D721Med (cell line): Measurements from ENCODE around the gene IL25.
"Not testable (repeated sequence)": the region's sequence is repeated elsewhere in the genome, so short reads cannot be mapped to it uniquely, and the experiment has no call there.

Experiments
- DNase-seq: peaks from one replicate; pipeline ENCODE4 v3.0.0; 2011; ENCODE audit warnings: low spot score; ENCODE audit not compliant: insufficient read length
- FAIRE-seq: peaks from 2 replicates; lab custom pipeline; 2011; peaks lifted over from hg19 to GRCh38; lab: Jason Lieb, UNC
- TF ChIP-seq, protein P1 (sequence below): IDR thresholded peaks from 2 replicates; pipeline ENCODE4 v1.5.1; 2012; ENCODE audit warnings: mild to moderate bottlenecking, control low read depth; ENCODE audit not compliant: insufficient read depth; ENCODE audit errors: missing control alignments

Gene IL25

DNA sequence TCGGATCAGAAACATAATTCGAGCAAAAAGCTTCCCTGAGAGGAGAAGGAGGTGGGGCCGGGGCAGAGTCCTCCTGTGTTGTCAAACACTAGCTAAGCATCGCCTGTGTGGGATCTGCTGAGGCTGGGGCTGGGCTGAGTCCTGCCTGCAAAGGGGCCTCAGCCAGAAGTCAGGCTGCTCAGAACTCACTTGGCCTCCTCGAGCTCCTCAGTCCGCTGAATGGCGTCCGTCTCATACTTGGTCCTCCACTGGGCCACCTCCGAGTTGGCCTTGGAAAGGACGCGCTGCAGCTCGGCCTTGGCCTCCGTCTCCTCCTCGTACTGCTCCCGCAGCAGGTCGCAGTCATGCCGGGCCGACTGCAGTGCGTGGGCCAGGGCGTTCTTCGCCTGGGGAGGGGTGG, 45.4 kb downstream of the IL25 start:
- TF ChIP-seq, protein P1, sequence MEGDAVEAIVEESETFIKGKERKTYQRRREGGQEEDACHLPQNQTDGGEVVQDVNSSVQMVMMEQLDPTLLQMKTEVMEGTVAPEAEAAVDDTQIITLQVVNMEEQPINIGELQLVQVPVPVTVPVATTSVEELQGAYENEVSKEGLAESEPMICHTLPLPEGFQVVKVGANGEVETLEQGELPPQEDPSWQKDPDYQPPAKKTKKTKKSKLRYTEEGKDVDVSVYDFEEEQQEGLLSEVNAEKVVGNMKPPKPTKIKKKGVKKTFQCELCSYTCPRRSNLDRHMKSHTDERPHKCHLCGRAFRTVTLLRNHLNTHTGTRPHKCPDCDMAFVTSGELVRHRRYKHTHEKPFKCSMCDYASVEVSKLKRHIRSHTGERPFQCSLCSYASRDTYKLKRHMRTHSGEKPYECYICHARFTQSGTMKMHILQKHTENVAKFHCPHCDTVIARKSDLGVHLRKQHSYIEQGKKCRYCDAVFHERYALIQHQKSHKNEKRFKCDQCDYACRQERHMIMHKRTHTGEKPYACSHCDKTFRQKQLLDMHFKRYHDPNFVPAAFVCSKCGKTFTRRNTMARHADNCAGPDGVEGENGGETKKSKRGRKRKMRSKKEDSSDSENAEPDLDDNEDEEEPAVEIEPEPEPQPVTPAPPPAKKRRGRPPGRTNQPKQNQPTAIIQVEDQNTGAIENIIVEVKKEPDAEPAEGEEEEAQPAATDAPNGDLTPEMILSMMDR = no peak
- DNase-seq (no peak), FAIRE-seq (no peak)

DNA sequence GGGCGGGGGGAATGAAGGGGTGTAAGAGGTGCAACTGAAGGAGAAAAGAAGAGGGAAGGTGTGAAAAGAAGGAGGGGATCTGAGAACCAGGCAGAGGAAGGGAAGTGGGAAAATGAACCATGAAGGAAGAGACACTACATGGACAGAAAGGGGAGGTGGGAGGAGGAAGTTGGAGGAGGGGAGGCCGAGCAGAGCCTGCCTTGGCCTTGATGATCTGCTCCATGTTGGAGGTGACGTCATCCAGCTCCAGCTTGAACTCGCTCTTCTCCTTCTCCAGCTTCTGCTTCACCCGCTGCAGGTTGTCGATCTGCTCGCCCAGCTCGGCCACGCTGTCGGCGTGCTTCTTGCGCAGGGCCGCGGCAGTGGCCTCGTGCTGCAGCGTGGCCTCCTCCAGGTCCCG, 47.0 kb downstream of the IL25 start:
- not testable (repeated sequence) for DNase-seq, FAIRE-seq

DNA sequence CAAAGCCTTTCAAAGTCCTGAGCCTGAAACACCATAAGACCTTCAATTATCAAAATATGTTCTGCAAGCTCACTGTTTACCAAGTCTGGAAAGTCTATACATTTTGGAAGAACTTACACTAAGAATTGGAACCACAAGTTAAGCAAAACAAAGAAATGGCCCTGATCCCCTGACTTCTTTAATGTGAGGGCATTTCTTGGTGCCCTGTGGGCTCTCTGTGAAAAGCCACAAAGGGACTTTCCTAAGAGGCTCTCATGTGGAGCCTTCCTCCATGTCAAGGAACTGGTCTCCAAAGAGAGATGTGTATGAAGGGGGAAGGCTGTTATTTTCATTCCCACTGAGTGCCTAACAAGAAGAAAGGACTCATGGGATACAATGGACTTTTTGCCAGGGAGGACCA, 49.0 kb downstream of the IL25 start:
- no peak for DNase-seq
- FAIRE-seq = no peak
- TF ChIP-seq, protein P1 = no peak

DNA sequence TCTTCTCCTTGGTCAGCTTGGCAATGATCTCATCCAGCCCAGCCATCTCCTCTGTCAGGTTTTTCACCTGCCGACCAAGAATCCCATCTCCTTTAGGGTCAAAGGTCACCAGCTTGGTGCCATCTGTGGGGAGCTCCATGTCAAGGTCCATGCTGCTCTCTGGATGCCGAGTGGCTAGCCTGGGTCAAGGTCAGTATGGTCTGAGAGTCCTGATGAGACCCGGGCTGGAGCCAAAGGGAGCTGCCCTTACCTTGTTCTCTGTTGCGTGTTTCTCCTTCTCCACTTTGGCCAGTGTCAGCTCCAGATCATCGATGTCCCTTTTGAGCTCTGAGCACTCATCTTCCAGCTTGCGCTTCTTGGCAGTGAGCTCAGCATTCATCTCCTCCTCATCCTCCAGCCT, 51.0 kb downstream of the IL25 start:
- DNase-seq (no peak), FAIRE-seq (no peak)
- TF ChIP-seq, protein P1 = no peak

DNA sequence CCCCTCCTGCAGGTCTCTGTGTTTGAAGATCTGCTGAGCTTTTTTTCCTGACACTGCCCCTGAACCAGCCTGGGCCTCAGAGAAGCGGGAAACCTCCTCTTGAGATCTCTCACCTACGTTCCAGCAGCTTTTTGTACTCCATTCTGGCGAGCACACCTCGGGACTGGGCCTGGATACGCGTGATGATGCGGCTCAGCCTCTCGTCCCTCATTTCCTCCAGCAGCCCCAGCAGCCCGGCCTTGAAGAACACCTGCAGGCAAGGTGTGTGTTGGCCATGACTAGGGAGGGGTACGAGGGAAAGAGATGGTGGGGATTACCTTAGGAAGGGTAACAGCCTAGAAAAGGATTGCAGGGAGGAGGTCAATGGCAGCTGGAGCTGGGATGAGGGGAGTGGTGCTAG, 52.6 kb downstream of the IL25 start:
- TF ChIP-seq, protein P1 = no peak
- FAIRE-seq = no peak
- DNase-seq = no peak

DNA sequence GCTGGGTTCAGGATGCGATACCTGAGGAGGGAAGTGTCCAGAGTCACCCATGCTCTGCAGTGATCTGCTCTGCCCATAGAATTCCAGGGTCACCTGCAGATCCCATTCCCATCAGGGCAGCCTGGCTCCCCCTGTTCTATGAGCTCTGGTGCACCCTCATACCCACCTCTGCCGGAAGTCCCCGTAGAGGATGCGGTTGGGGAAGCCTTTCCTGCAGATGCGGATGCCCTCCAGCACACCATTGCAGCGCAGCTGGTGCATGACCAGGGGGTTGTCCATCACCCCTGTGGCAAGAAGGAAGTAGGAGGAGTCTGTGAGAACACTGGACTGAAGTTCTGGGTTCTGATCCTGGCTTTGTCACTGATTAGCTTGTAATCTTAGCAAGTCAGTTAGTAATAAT, 53.2 kb downstream of the IL25 start:
- not testable (repeated sequence) for FAIRE-seq, DNase-seq
